ENCODE data around the gene PTPN2. TPM values are rescaled to one million over a fixed set of nuclear protein-coding genes. Genes with fewer than 3 reads are reported as not detected.

PTPN2 gene
- total RNA-seq, 2 donors from 2014 or later = 47.3 to 48.5 TPM

GRCh38 chr18:12774982-12775381 is 109.1 kb downstream of the PTPN2 start:
- no peak overlapping the region for H3K27ac ChIP-seq (ENCODE audit: low read depth, low read length)
- Mint-ChIP-seq H3K36me3 (ENCODE audit: low read depth) (no peaks in the 10 kb centered on the region), H3K9me3 (peaks cover 9% of the 10 kb centered on the region), H3K4me3 (no peak overlapping the region), H3K4me1 (no peaks in the 10 kb centered on the region), H3K27me3 (ENCODE audit: insufficient read depth) (peaks cover 29% of the 10 kb centered on the region), H3K27ac (no peak overlapping the region)
- H3K9me3 ChIP-seq (ENCODE audit: control insufficient read depth, low read length) = no peaks in the 10 kb centered on the region
- H3K27me3 ChIP-seq (ENCODE audit: control insufficient read depth, insufficient read depth, low read length, poor library complexity, severe bottlenecking) = no peaks in the 10 kb centered on the region
- H3K9ac ChIP-seq (ENCODE audit: extremely low read depth, low read length, poor library complexity, severe bottlenecking) = no peak overlapping the region
- no peak for DNase-seq
- 89 to 92% methylated on average over 5 to 8 of the region's 9 CpGs for WGBS, 2 experiments (ENCODE audit: insufficient coverage in 1 of 2, insufficient read length in 1 of 2)
- H3K4me1 ChIP-seq (ENCODE audit: control insufficient read depth, insufficient read depth, low read length) = no peaks in the 10 kb centered on the region
- no peak for TF ChIP-seq CTCF (conservative IDR thresholded peaks at IDR 0.05)
- no peak overlapping the region for H3K4me3 ChIP-seq (ENCODE audit: low read length)
- no peaks in the 10 kb centered on the region for H3K36me3 ChIP-seq (ENCODE audit: control insufficient read depth, insufficient read depth, low read length)

DNA sequence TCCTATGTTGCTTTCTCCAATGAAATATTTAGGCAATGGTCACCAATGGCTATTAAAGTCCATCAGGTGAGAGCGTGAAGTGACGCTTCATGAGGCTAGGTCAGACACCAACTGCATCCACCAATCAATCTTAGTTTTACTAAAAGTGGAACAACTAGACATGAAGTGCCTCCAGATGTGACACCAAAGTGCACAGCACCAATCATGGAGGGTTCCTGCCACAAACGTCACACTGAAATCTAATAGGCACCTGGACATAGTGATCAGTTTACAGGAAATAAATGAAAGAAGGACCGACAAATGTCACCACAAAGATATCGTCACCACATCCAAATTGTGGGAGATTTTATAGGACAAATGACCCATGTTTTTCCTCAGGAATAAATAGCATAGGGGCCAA is 110.7 kb downstream of the PTPN2 start:
- no peak for TF ChIP-seq CTCF (conservative IDR thresholded peaks at IDR 0.05)

GRCh38 chr18:12772111-12772510 is 111.9 kb downstream of the PTPN2 start:
- Histone ChIP-seq H3K36me3 (ENCODE audit: control insufficient read depth, insufficient read depth, low read length) (no peaks in the 10 kb centered on the region), H3K4me1 (ENCODE audit: control insufficient read depth, insufficient read depth, low read length) (peaks cover 3% of the 10 kb centered on the region), H3K9ac (ENCODE audit: extremely low read depth, low read length, poor library complexity, severe bottlenecking) (no peak overlapping the region), H3K27me3 (ENCODE audit: control insufficient read depth, insufficient read depth, low read length, poor library complexity, severe bottlenecking) (no peaks in the 10 kb centered on the region), H3K9me3 (ENCODE audit: control insufficient read depth, low read length) (no peaks in the 10 kb centered on the region), H3K4me3 (ENCODE audit: low read length) (no peak overlapping the region), H3K27ac (ENCODE audit: low read depth, low read length) (no peak overlapping the region)
- TF ChIP-seq CTCF (conservative IDR thresholded peaks at IDR 0.05) = no peak
- no peak overlapping the region for H3K4me3 Mint-ChIP-seq
- peaks cover 6% of the 10 kb centered on the region for H3K9me3 Mint-ChIP-seq
- peaks cover 6% of the 10 kb centered on the region for H3K27me3 Mint-ChIP-seq (ENCODE audit: insufficient read depth)
- H3K36me3 Mint-ChIP-seq (ENCODE audit: low read depth) = no peaks in the 10 kb centered on the region
- H3K4me1 Mint-ChIP-seq = peaks cover 1% of the 10 kb centered on the region
- no peak overlapping the region for H3K27ac Mint-ChIP-seq
- no peak for DNase-seq
- 91 to 92% methylated on average over 5 to 6 of the region's 6 CpGs for WGBS, 2 experiments (ENCODE audit: insufficient coverage in 1 of 2, insufficient read length in 1 of 2)

More for the DNA sequence above, 110.7 kb downstream of the PTPN2 start:
- H3K27ac ChIP-seq (ENCODE audit: low read depth, low read length) = no peak overlapping the region
- peaks cover 6% of the 10 kb centered on the region for H3K9me3 Mint-ChIP-seq
- no peaks in the 10 kb centered on the region for H3K4me1 ChIP-seq (ENCODE audit: control insufficient read depth, insufficient read depth, low read length)
- no peaks in the 10 kb centered on the region for H3K36me3 Mint-ChIP-seq (ENCODE audit: low read depth)
- no peaks in the 10 kb centered on the region for H3K27me3 ChIP-seq (ENCODE audit: control insufficient read depth, insufficient read depth, low read length, poor library complexity, severe bottlenecking)
- no peak for DNase-seq
- 93 to 94% methylated on average over 5 of the region's 5 CpGs for WGBS, 2 experiments (ENCODE audit: insufficient coverage in 1 of 2, insufficient read length in 1 of 2)
- no peaks in the 10 kb centered on the region for H3K36me3 ChIP-seq (ENCODE audit: control insufficient read depth, insufficient read depth, low read length)
- peaks cover 14% of the 10 kb centered on the region for H3K27me3 Mint-ChIP-seq (ENCODE audit: insufficient read depth)
- no peaks in the 10 kb centered on the region for H3K4me1 Mint-ChIP-seq
- no peak overlapping the region for H3K27ac Mint-ChIP-seq
- no peak overlapping the region for H3K9ac ChIP-seq (ENCODE audit: extremely low read depth, low read length, poor library complexity, severe bottlenecking)
- H3K9me3 ChIP-seq (ENCODE audit: control insufficient read depth, low read length) = no peaks in the 10 kb centered on the region
- H3K4me3 ChIP-seq (ENCODE audit: low read length) = no peak overlapping the region
- no peak overlapping the region for H3K4me3 Mint-ChIP-seq
